ENCODE results near the gene SYNC. TPM values are rescaled to one million over a fixed set of nuclear protein-coding genes. Genes with fewer than 3 reads are reported as not detected.

Gene SYNC
- total RNA-seq, 1 experiment from 2014 or later: 0.20 TPM

- DNase-seq: peak in 1 of 2 experiments; percentile 47
- H3K4me1 Mint-ChIP-seq (ENCODE audit: low read depth, unreplicated experiment): peaks cover 4% of the 10 kb centered on the region
- no peaks in the 10 kb centered on the region for H3K36me3 ChIP-seq (ENCODE audit: control insufficient read depth, insufficient read depth, low read length)
- POLR2A ChIA-PET: interaction anchor here (0.6 kb wide), 1 partner anchor 15 kb away, joined by 3 read pairs; no protein-coding TSS in a partner anchor
- H3K4me3 Mint-ChIP-seq (ENCODE audit: unreplicated experiment): peak overlapping the region; percentile 76
- peak overlapping the region; percentile 53 for H3K27ac Mint-ChIP-seq (ENCODE audit: unreplicated experiment)
- H3K27me3 Mint-ChIP-seq (ENCODE audit: insufficient read depth, unreplicated experiment): no peaks in the 10 kb centered on the region
- peaks cover 25% of the 10 kb centered on the region for H3K36me3 Mint-ChIP-seq (ENCODE audit: insufficient read depth, unreplicated experiment)
- H3K27me3 ChIP-seq (replicated peaks; ENCODE audit: control insufficient read depth, insufficient read depth, low read length): no peaks in the 10 kb centered on the region
- no peak for TF ChIP-seq CTCF (IDR thresholded peaks at IDR 0.05; ENCODE audit: insufficient read depth in 1 of 2, low read depth in 1 of 2, low read length in 1 of 2, severe bottlenecking in 1 of 2, unreplicated experiment in 1 of 2)
- CTCF ChIA-PET: interaction anchor here (1.0 to 1.3 kb wide), 2 partner anchors 15 to 30 kb away, joined by 3 to 10 read pairs; no protein-coding TSS in a partner anchor
- intact Hi-C loops (cut with micrococcal nuclease; ENCODE audit: unreplicated experiment): no loop called here
- peak overlapping the region; percentile 76 for H3K4me3 ChIP-seq (ENCODE audit: low read depth, low read length)
- peaks cover 32% of the 10 kb centered on the region for H3K4me1 ChIP-seq
- no TSS peak for BruUV-seq (replicated peaks)
- no peaks in the 10 kb centered on the region for H3K9me3 Mint-ChIP-seq (ENCODE audit: unreplicated experiment)
- H3K9me3 ChIP-seq: no peaks in the 10 kb centered on the region
Measured at GRCh38 chr1:32742199-32742947, 39.8 kb upstream of the SYNC start.

GRCh38 chr1:32741413-32742198 lies 39.0 kb upstream of the SYNC start:
- peaks cover 27% of the 10 kb centered on the region for H3K36me3 Mint-ChIP-seq (ENCODE audit: insufficient read depth, unreplicated experiment)
- no peaks in the 10 kb centered on the region for H3K9me3 Mint-ChIP-seq (ENCODE audit: unreplicated experiment)
- H3K4me3 ChIP-seq (ENCODE audit: low read depth, low read length): peak overlapping the region; percentile 76
- BruUV-seq (replicated peaks): no TSS peak
- CTCF ChIA-PET: no interaction called here
- intact Hi-C loops (cut with micrococcal nuclease; ENCODE audit: unreplicated experiment): loop anchor here (1.0 kb wide), 1 partner anchor 19 kb away; no protein-coding TSS in a partner anchor
- POLR2A ChIA-PET: no interaction called here
- H3K27ac Mint-ChIP-seq (ENCODE audit: unreplicated experiment): peak overlapping the region; percentile 53
- peak overlapping the region; percentile 76 for H3K4me3 Mint-ChIP-seq (ENCODE audit: unreplicated experiment)
- H3K4me1 Mint-ChIP-seq (ENCODE audit: low read depth, unreplicated experiment): peaks cover 12% of the 10 kb centered on the region
- H3K36me3 ChIP-seq (ENCODE audit: control insufficient read depth, insufficient read depth, low read length): no peaks in the 10 kb centered on the region
- DNase-seq: peak in 1 of 2 experiments; percentile 57
- H3K27me3 Mint-ChIP-seq (ENCODE audit: insufficient read depth, unreplicated experiment): no peaks in the 10 kb centered on the region
- TF ChIP-seq CTCF (IDR thresholded peaks at IDR 0.05; ENCODE audit: insufficient read depth in 1 of 2, low read depth in 1 of 2, low read length in 1 of 2, severe bottlenecking in 1 of 2, unreplicated experiment in 1 of 2): peak; percentile 37 to 49
- no peaks in the 10 kb centered on the region for H3K27me3 ChIP-seq (replicated peaks; ENCODE audit: control insufficient read depth, insufficient read depth, low read length)
- no peaks in the 10 kb centered on the region for H3K9me3 ChIP-seq
- H3K4me1 ChIP-seq: peaks cover 39% of the 10 kb centered on the region

GRCh38 chr1:32741059-32741412 lies 38.5 kb upstream of the SYNC start:
- POLR2A ChIA-PET: no interaction called here
- intact Hi-C loops (cut with micrococcal nuclease; ENCODE audit: unreplicated experiment): loop anchor here (1.0 kb wide), 1 partner anchor 19 kb away; no protein-coding TSS in a partner anchor
- CTCF ChIA-PET: no interaction called here

More at GRCh38 chr1:32741059-32741412, 38.5 kb upstream of the SYNC start:
- Histone ChIP-seq H3K9me3 (no peaks in the 10 kb centered on the region), H3K4me3 (ENCODE audit: low read depth, low read length) (peak overlapping the region; percentile 76), H3K27me3 (replicated peaks; ENCODE audit: control insufficient read depth, insufficient read depth, low read length) (no peaks in the 10 kb centered on the region), H3K4me1 (peaks cover 40% of the 10 kb centered on the region), H3K36me3 (ENCODE audit: control insufficient read depth, insufficient read depth, low read length) (no peaks in the 10 kb centered on the region)
- Mint-ChIP-seq H3K4me1 (ENCODE audit: low read depth, unreplicated experiment) (peaks cover 14% of the 10 kb centered on the region), H3K27ac (ENCODE audit: unreplicated experiment) (peak overlapping the region; percentile 29), H3K4me3 (ENCODE audit: unreplicated experiment) (peak overlapping the region; percentile 70), H3K27me3 (ENCODE audit: insufficient read depth, unreplicated experiment) (no peaks in the 10 kb centered on the region), H3K36me3 (ENCODE audit: insufficient read depth, unreplicated experiment) (peaks cover 25% of the 10 kb centered on the region), H3K9me3 (ENCODE audit: unreplicated experiment) (no peaks in the 10 kb centered on the region)
- DNase-seq: no peak
- TSS peak; percentile 58 for BruUV-seq (replicated peaks)
- TF ChIP-seq CTCF (IDR thresholded peaks at IDR 0.05; ENCODE audit: insufficient read depth in 1 of 2, low read depth in 1 of 2, low read length in 1 of 2, severe bottlenecking in 1 of 2, unreplicated experiment in 1 of 2): no peak
